HepG2 (cell line): ENCODE results near the gene CREBRF. TPM values are rescaled to one million over a fixed set of nuclear protein-coding genes. Genes with fewer than 3 reads are reported as not detected.
A peak's percentile ranks its signal among the peaks of the same experiment; 100 is the strongest.

Experiments
- ATAD3A ChIP-seq: sonication (generic); formaldehyde crosslinking; IDR thresholded peaks from 2 replicates; pipeline ENCODE4 v1.4.0; 2020; ENCODE audit warnings: missing genetic modification reagents
- BRF2 ChIP-seq: sonication (generic); formaldehyde crosslinking; IDR thresholded peaks from 2 replicates; pipeline ENCODE4 v1.8.1; 2022; ENCODE audit warnings: mild to moderate bottlenecking, missing genetic modification reagents
- CENPT ChIP-seq: sonication (generic); formaldehyde crosslinking; IDR thresholded peaks from 2 replicates; pipeline ENCODE4 v1.8.0; 2022; ENCODE audit warnings: low read depth, mild to moderate bottlenecking, moderate library complexity, missing genetic modification reagents
- CREBL2 ChIP-seq: sonication (generic); formaldehyde crosslinking; IDR thresholded peaks from 2 replicates; pipeline ENCODE4 v1.8.1; 2023; ENCODE audit warnings: missing genetic modification reagents, mild to moderate bottlenecking, borderline replicate concordance
- GMEB1 ChIP-seq: sonication (generic); formaldehyde crosslinking; IDR thresholded peaks from 2 replicates; pipeline ENCODE4 v1.5.1; 2020; ENCODE audit warnings: missing genetic modification reagents, mild to moderate bottlenecking, borderline replicate concordance
- HNF4G ChIP-seq, 2 experiments: sonication (generic) in 1 of 2; formaldehyde crosslinking in 1 of 2; IDR thresholded peaks; 2 replicates each; pipeline versions ENCODE4 v1.4.0 to v1.6.1; 2011 to 2020; ENCODE audit warnings: borderline replicate concordance in 2 of 2, low read depth in 2 of 2, mild to moderate bottlenecking in 2 of 2, low read length in 1 of 2, missing genetic modification reagents in 1 of 2, moderate library complexity in 1 of 2
- JDP2 ChIP-seq: sonication (generic); formaldehyde crosslinking; IDR thresholded peaks from 2 replicates; pipeline ENCODE4 v1.8.1; 2022; ENCODE audit warnings: missing genetic modification reagents, borderline replicate concordance
- MTA1 ChIP-seq: sonication (generic); formaldehyde crosslinking; IDR thresholded peaks from 2 replicates; pipeline ENCODE4 v1.4.0; 2020; ENCODE audit warnings: missing genetic modification reagents, mild to moderate bottlenecking, borderline replicate concordance
- NFE2L1 ChIP-seq: sonication (generic); formaldehyde crosslinking; IDR thresholded peaks from 2 replicates; pipeline ENCODE4 v1.4.0; 2020; ENCODE audit warnings: missing genetic modification reagents, mild to moderate bottlenecking, borderline replicate concordance
- NFKB2 ChIP-seq: sonication (generic); formaldehyde crosslinking; IDR thresholded peaks from 2 replicates; pipeline ENCODE4 v1.4.0; 2020; ENCODE audit warnings: missing genetic modification reagents, borderline replicate concordance
- RXRA ChIP-seq: sonication (generic); formaldehyde crosslinking; IDR thresholded peaks from 2 replicates; pipeline ENCODE4 v1.5.1; 2020; ENCODE audit warnings: missing genetic modification reagents
- TRAFD1 ChIP-seq: sonication (generic); formaldehyde crosslinking; IDR thresholded peaks from 2 replicates; pipeline ENCODE4 v1.5.1; 2020; ENCODE audit warnings: missing genetic modification reagents, mild to moderate bottlenecking, borderline replicate concordance
- XBP1 ChIP-seq: sonication (generic); formaldehyde crosslinking; IDR thresholded peaks from 2 replicates; pipeline ENCODE4 v1.5.0; 2020; ENCODE audit warnings: missing genetic modification reagents
- ZBED4 ChIP-seq: sonication (generic); formaldehyde crosslinking; IDR thresholded peaks from 2 replicates; pipeline ENCODE4 v1.4.0; 2020; ENCODE audit warnings: missing genetic modification reagents, borderline replicate concordance
- ZNF225 ChIP-seq: sonication (generic); formaldehyde crosslinking; IDR thresholded peaks from 2 replicates; pipeline ENCODE4 v1.4.0; 2020; ENCODE audit warnings: mild to moderate bottlenecking, missing genetic modification reagents
- ZNF619 ChIP-seq: sonication (generic); formaldehyde crosslinking; IDR thresholded peaks from 2 replicates; pipeline ENCODE4 v1.4.0; 2020; ENCODE audit warnings: mild to moderate bottlenecking, missing genetic modification reagents
- ZNF703 ChIP-seq: sonication (generic); formaldehyde crosslinking; IDR thresholded peaks from 2 replicates; pipeline ENCODE4 v1.5.1; 2020; ENCODE audit warnings: missing genetic modification reagents, mild to moderate bottlenecking, moderate library complexity, borderline replicate concordance
- ZNF737 ChIP-seq: sonication (generic); formaldehyde crosslinking; IDR thresholded peaks from 2 replicates; pipeline ENCODE4 v1.5.0; 2020; ENCODE audit warnings: missing genetic modification reagents, mild to moderate bottlenecking, borderline replicate concordance
- ZNF782 ChIP-seq: sonication (generic); formaldehyde crosslinking; IDR thresholded peaks from 2 replicates; pipeline ENCODE4 v1.4.0; 2020; ENCODE audit warnings: missing genetic modification reagents, mild to moderate bottlenecking, borderline replicate concordance
- polyA plus RNA-seq, 8 experiments: library from polyadenylated mRNA; depleted of rRNA in 3 of 8; stranded (reverse) in 7 of 8; unstranded in 1 of 8; fragments of >200 nt; fragmentation: Illumina TruSeq in 4 of 8; extraction: Trizol in 4 of 8; gene quantifications; 2 replicates each; pipeline versions ENCODE4 v1.2.1 to v1.2.3, GENCODE V29; 2011 to 2016; ENCODE audit warnings: low read depth in 4 of 8, missing spikeins in 1 of 8, mixed read lengths in 1 of 8; ENCODE audit not compliant: insufficient read depth in 1 of 8
- total RNA-seq, 5 experiments: library from RNA; depleted of rRNA; stranded (reverse); fragments of >200 nt; fragmentation: Illumina TruSeq; extraction: Trizol; gene quantifications; 2 replicates each; pipeline ENCODE4 v1.2.3, GENCODE V29; 2016; ENCODE audit warnings: low read depth in 1 of 5

The CREBRF gene
- total and polyA plus RNA-seq, 2 of the 13 experiments (the other 11 are each of a cell fraction or from before 2014, with no cell fraction given), result 4.5 to 10.2 TPM

- TF ChIP-seq ZNF225 (no peak), XBP1 (CRISPR knock-in tag) (no peak), JDP2 (CRISPR knock-in tag) (no peak), TRAFD1 (CRISPR knock-in tag) (no peak), BRF2 (CRISPR knock-in tag) (no peak), HNF4G (IDR thresholded peaks at IDR 0.05; ENCODE audit: borderline replicate concordance, low read depth, low read length) (peak; percentile 42; the same call in 1 of the 2 replicates), HNF4G (CRISPR knock-in tag; IDR thresholded peaks at IDR 0.05; ENCODE audit: borderline replicate concordance, low read depth) (peak; percentile 35; the same call in 1 of the 2 replicates), CENPT (CRISPR knock-in tag) (no peak), NFKB2 (CRISPR knock-in tag) (no peak), ZNF782 (CRISPR knock-in tag) (0 out of 2 replicates have a peak, but pooled peaks have one; percentile 11), ZNF737 (CRISPR knock-in tag) (no peak), CREBL2 (no peak), ZNF703 (CRISPR knock-in tag) (no peak), MTA1 (CRISPR knock-in tag) (peak; percentile 61; the same call in 1 of the 2 replicates), NFE2L1 (CRISPR knock-in tag) (no peak), ZNF619 (CRISPR knock-in tag) (no peak), ZBED4 (CRISPR knock-in tag) (peak; percentile 41; the same call in 1 of the 2 replicates), ATAD3A (no peak), RXRA (CRISPR knock-in tag) (peak; percentile 42; the same call in 1 of the 2 replicates), GMEB1 (no peak)
Observed at GRCh38 chr5:173015598-173016455, 40.3 kb upstream of the CREBRF start (continued).
